HG03342 (cell line): ENCODE measurements around the gene NOL9.

Experiments
- ATAC-seq: cut with Tn5 transposase; IDR thresholded peaks from one replicate; pipeline ENCODE4 v1.9.1; 2021; ENCODE audit warnings: mild to moderate bottlenecking, moderate library complexity; ENCODE audit not compliant: unreplicated experiment

Gene NOL9

GRCh38 chr1:6526316-6526715, 28.0 kb downstream of the NOL9 start:
- ATAC-seq, result no peak

GRCh38 chr1:6523566-6523965, 30.7 kb downstream of the NOL9 start:
- no peak for ATAC-seq

DNA sequence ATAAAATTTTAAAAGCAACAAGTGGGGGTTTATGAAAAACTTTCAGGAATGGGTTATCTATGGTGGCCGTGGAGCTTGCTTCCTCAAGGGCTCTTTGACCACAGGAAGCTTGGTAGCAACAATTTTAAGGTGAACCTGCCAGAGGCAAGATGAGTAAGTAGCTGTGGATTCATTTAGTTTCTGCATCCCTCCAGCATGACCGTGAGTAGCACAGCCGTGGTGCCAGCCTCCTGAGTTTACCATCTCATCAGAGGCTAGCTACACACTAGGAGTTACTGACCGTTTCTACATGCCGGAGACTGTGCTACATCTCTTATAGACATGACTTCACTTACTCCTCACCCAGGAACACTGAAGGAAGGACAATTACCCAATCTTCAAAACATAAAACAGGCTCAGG, 32.8 kb downstream of the NOL9 start:
- no peak for ATAC-seq

- ATAC-seq, result no peak
These were observed 34.2 kb downstream of the NOL9 start for GRCh38 chr1:6519935-6520671.

- ATAC-seq, result no peak
These were observed 34.8 kb downstream of the NOL9 start for GRCh38 chr1:6519491-6519934.

- no peak for ATAC-seq
These were observed 36.9 kb downstream of the NOL9 start for GRCh38 chr1:6517435-6517851.

DNA sequence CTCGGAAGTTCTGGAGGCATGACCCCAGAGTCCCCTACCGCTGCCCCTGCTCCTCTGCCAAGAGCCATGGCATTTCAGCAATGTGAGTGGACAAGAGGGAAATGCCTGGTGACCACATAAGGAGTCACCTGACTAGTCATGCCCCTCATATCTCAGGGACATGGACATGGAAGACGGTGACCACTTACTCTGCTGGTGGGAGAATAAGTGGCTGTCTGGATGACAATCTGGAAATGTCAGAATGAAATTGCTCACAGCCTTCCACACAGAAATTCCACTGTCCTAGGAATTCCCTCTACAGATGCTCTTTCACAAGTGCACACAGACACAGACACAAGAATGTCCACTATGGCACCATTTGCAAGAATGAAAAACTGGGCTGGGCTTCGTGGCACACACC, 38.5 kb downstream of the NOL9 start:
- no peak for ATAC-seq

DNA sequence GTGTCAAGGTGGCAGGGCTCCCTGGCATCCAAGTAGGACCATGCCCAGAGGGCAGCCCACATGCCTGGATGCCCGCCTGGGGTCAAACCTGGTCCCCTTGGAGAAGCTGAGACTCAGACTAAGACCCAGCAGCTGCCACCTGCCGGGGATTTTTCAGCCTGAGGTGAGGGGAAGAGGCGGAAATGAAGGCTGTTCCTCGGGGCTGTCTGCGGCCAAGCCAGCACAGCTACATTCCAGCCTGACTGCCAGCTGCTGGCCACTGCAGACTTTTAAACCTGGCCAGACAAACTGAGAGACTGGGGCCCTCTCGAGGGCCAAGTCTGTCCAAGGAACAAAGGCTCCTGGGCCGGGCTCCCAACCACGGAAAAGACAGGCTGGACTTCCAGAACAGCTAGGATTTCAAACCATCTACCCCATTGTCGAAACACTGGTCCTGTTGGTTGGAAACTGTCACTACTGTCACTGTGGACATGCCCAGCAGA, 41.0 kb downstream of the NOL9 start:
- no peak for ATAC-seq

GRCh38 chr1:6512908-6513280, 41.4 kb downstream of the NOL9 start:
- ATAC-seq, result no peak

GRCh38 chr1:6512245-6512907, 41.9 kb downstream of the NOL9 start:
- ATAC-seq, result no peak

DNA sequence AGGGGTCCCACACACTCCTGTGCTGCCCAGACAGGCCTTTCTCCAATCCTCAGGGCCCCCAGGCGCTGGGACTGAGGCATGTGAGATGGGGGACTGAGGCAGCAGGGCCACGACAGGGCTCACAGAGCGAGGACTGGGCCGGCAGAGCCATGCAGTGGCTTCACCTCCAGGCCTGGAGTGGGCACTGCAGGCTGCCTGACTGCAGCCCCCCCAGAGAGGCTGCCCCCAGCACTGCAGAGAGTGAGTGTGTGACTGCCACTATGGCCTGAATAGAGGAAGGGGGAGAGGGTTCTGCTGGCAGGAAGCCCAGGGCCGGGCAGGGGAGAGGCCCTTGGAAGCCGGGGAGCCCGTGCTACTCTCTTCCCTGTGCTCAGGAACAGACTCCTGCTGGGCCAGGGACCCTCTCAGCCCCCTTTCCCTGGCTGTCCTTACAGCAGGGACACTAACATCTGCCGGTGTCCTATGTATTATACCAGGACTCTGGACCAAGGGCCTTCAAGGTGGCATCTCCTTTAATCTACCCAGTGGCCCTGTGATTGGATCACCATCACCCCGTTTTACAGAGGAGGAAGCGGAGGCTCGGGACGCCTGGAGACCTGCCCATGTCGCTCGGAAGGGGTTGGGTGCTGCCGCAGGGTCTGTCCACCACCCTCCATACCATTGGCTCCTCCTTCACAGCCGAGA, 42.6 kb downstream of the NOL9 start:
- no peak for ATAC-seq

DNA sequence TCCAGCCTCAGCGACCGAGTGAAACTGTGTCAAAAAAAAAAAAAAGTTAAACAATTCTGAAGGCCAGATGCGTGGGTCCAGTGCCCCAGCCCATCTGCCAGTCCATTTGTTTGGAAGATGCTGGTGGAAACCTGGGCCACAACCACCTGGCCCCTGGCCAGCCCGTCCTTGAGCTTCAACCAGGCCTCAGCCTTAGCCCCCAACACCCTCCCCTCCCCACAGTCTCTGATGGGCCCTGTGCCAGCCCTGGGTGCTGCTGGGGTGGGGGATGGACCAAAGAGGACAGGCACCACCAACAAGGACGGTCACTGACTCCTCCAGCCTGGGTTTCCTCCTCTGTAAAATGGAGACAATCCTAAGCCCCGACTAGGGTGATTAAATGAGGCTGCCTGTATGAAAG, 43.3 kb downstream of the NOL9 start:
- no peak for ATAC-seq

DNA sequence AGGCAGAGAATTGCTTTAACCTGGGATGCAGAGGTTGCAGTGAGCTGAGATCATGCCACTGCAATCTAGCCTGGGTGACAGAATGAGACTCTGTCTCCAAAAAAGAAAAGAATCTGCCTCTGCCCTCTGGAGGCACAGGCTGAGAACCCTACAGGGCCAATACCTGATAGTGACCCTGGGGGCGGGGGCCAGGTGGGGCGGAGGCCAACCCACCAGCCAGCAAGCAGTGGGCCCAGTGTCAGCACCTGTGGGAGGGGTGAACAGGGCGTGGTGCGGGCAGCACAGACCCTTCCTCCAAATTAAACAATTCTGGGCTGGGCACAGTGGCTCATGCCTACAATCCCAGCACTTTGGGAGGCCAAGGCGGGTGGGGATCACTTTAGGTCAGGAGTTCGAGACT, 43.8 kb downstream of the NOL9 start:
- ATAC-seq, result no peak

DNA sequence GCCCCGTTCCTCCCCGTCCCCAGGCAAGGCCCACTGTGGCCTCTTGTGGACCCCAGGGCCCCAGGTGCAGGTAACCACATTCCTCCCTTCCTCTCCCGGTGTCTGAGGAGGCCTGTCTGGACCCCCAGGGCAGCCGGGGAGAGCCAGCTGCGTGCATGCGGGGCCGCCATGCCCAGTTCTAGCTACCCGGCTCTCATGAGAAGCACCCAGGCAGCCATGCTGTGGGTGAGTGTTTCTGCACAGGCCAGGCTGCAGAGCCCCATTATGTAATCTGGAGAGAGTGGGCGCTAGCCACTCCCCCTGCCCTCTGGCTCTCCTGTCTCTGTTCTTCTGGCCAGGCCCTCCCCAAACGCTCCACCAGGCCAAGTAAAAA, 44.4 kb downstream of the NOL9 start:
- no peak for ATAC-seq

DNA sequence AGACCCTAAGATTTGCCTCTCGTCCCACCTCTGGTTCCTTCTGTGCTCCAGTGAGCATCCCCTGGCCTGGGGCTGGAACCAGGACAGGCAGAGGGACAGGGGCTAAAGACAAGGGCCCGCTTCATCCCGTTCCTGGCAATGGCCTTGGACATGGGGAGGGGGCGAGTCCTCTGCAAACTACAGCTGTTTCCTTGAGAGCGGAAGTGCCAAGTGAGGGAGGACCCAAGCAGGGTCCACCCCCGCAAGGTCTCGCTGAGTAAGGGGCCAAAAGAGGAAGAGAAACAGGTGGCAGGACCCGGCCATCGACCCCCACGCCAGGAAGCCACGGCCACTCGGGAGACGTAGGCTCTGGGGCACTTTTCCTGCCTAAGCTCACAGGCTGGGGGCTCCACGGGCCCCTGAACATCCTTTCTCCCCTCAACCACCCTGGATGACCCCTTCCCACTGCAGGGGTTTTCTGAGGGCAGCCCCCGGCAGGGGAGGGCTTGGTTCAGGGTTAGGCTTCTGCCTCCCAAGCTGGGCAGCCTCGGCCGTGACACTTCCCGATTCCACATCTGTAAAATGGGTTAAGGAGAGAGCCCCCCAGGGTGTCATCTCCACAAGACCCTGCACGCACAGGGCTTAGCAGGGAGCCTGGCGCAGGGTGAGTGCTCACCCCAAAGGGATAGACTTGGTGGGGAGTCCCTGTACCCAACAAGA, 44.9 kb downstream of the NOL9 start:
- no peak for ATAC-seq

DNA sequence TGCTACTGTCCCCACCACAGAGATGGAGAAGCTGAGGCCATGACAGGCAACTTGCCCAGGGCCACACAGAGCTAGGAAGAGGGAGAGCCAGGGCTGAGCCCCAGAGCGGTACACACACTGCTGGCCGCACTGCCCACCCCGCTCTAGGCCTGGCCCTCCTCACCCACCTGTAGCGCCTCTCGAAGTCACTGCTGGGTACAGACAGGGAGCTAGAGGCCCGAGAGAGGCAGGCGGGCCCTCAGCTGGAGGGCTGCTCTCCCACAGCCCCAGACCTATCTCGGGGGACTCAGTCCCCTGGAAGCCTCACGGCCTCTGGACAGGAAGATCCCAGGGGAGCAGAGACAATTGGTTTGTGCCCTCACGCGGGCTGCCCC, 45.5 kb downstream of the NOL9 start:
- ATAC-seq, result no peak

- no peak for ATAC-seq
These were observed 46.0 kb downstream of the NOL9 start for GRCh38 chr1:6508154-6508815.

DNA sequence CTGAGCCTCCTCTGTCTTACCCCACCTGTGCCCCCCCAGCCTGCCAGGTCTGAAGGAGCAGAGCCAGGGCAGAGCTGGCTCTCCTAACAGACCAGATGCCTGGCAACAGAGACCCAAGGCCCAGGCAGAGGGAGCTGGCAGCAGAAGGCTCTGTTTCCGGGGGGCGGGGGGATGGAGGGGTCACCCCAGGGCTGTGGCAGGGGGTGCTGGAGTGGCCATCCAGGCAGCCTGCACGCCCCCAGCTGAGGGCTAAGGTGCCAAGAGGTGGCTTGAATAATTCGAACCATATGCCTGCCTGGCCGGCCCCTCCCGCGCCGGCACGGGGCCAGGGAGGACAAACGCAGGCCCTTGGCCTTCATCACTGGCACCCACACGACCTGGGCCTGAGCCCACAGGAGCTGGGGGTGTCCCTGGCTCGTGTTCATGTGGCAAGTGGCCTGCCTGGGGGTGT, 46.8 kb downstream of the NOL9 start:
- ATAC-seq, result no peak

GRCh38 chr1:6507037-6507428, 47.3 kb downstream of the NOL9 start:
- ATAC-seq, result no peak

- no peak for ATAC-seq
These were observed 47.9 kb downstream of the NOL9 start for GRCh38 chr1:6506210-6507036.
